Panc1 (cell line): ENCODE measurements around the gene SLC6A11. TPM values are rescaled to one million over a fixed set of nuclear protein-coding genes. Genes with fewer than 3 reads are reported as not detected.

ENCODE experiments used
- ATAC-seq: fragments of 200-7000 bp; cut with Tn5 transposase; 2 replicates; pipeline ENCODE4 v1.9.1; 2020; ENCODE audit warnings: mild to moderate bottlenecking, moderate library complexity
- BruUV-seq: library from RNA; stranded (reverse); fragments of 400-500 nt; replicated peaks from 2 replicates; lab custom pipeline; 2021; lab: Mats Ljungman, UMichigan
- CTCF ChIA-PET: fragments of 300-600 bp; sonication (Branson Sonifier 250); formaldehyde crosslinking; loops from one replicate; lab custom pipeline; 2022; ENCODE audit warnings: antibody characterized with exemption; lab: Charles Lee
- POLR2A ChIA-PET: fragments of 300-600 bp; sonication (Branson Sonifier 250); formaldehyde crosslinking; loops from one replicate; lab custom pipeline; 2022; ENCODE audit warnings: antibody characterized with exemption; lab: Charles Lee
- DNase-seq: peaks from one replicate; pipeline ENCODE4 v3.0.0-alpha.2; 2010; ENCODE audit warnings: low read depth, low spot score
- H3K27ac ChIP-seq: 2 replicates; pipeline ENCODE4 v1.5.1; 2011; ENCODE audit warnings: mild to moderate bottlenecking, low read length, inconsistent platforms
- H3K27me3 ChIP-seq: fragments of 200-500 bp; sonication (Bioruptor generic); 2 replicates; pipeline ENCODE4 v1.6.0; 2014; ENCODE audit warnings: low read length, inconsistent platforms; ENCODE audit not compliant: control insufficient read depth, insufficient read depth
- H3K36me3 ChIP-seq: fragments of 200-500 bp; sonication (Bioruptor generic); 2 replicates; pipeline ENCODE4 v1.5.1; 2014; ENCODE audit warnings: inconsistent platforms, mild to moderate bottlenecking, low read length, moderate library complexity; ENCODE audit not compliant: control insufficient read depth, insufficient read depth
- H3K4me1 ChIP-seq: 2 replicates; pipeline ENCODE4 v1.5.1; 2011; ENCODE audit warnings: inconsistent platforms, mild to moderate bottlenecking, low read length, moderate library complexity; ENCODE audit not compliant: control insufficient read depth, insufficient read depth
- H3K4me3 ChIP-seq, 2 experiments: 2 replicates each; pipeline ENCODE4 v1.5.1; 2011 to 2012; ENCODE audit warnings: low read depth in 2 of 2, low read length in 2 of 2, mild to moderate bottlenecking in 2 of 2, inconsistent platforms in 1 of 2, moderate library complexity in 1 of 2
- H3K9me3 ChIP-seq: fragments of 200-500 bp; sonication (Bioruptor generic); 2 replicates; pipeline ENCODE4 v1.5.1; 2014; ENCODE audit warnings: low read depth, mild to moderate bottlenecking, inconsistent platforms, low read length, moderate library complexity; ENCODE audit not compliant: control insufficient read depth, insufficient read depth
- POLR2AphosphoS5 ChIP-seq: IDR thresholded peaks from 2 replicates; pipeline ENCODE4 v1.6.1; 2012; ENCODE audit warnings: mild to moderate bottlenecking, low read depth, low read length, moderate library complexity
- REST ChIP-seq, 2 experiments: IDR thresholded peaks; 2 replicates each; pipeline ENCODE4 v1.6.1; 2011 to 2012; ENCODE audit warnings: low read depth in 2 of 2, control low read depth in 1 of 2, low read length in 1 of 2, mild to moderate bottlenecking in 1 of 2, moderate library complexity in 1 of 2; ENCODE audit not compliant: insufficient read depth in 1 of 2
- SIN3A ChIP-seq: IDR thresholded peaks from 2 replicates; pipeline ENCODE4 v1.6.1; 2012; ENCODE audit warnings: low read depth, mild to moderate bottlenecking, low read length, moderate library complexity, borderline replicate concordance; ENCODE audit not compliant: insufficient read depth
- TCF7L2 ChIP-seq: IDR thresholded peaks from 2 replicates; pipeline ENCODE4 v1.6.1; 2011; ENCODE audit warnings: mild to moderate bottlenecking, low read depth, low read length, inconsistent platforms
- in situ Hi-C: cut with HindIII; loops from 2 replicates; pipeline ENCODE4 v1.10.0; 2016; ENCODE audit warnings: low sequenced_read_pairs, low pct_unique_long_range_greater_than_20kb
- intact Hi-C: fragments of 100-400 bp; cut with micrococcal nuclease; formaldehyde crosslinking; loops from one replicate; pipeline ENCODE4 v1.10.0; 2022; ENCODE audit not compliant: unreplicated experiment
- total RNA-seq: library from RNA; stranded (reverse); gene quantifications from one replicate; pipeline ENCODE4 v1.2.1, GENCODE V29; 2021; ENCODE audit not compliant: unreplicated experiment
- TF ChIP-seq, protein P1 (sequence below): fragments of 450-650 bp; IDR thresholded peaks from 2 replicates; pipeline ENCODE4 v1.5.1; 2017; ENCODE audit warnings: mild to moderate bottlenecking

SLC6A11 gene
- total RNA-seq, 1 experiment from 2014 or later, result not detected

DNA sequence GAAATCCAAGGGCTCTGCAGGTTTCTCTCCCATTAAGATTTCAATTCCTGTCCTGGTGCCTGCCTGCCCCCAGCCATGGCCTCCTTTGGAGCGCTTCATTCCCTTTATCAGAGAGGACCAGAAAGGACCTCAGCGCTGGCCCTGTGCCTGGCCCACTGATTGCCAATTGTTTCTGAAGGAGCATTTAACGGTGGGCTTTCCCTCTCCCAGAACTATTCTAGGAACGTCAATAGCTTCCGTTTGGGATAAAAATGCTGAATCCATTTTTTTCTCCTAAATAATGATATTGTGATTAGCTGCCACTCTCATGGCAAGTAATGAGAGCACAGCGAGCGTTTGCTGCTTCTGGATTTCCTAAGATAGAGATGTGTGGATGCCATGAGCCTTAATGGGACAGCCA, 164.3 kb downstream of the SLC6A11 start:
- ChIA-PET CTCF (no interaction called here), POLR2A (no interaction called here)
- intact Hi-C loops, result no loop called here
- in situ Hi-C loops, result no loop called here
- ATAC-seq (no peak), DNase-seq (no peak)
- Histone ChIP-seq H3K27me3 (peaks cover 5% of the 10 kb centered on the region), H3K27ac (no peak overlapping the region), H3K36me3 (no peaks in the 10 kb centered on the region), H3K9me3 (no peaks in the 10 kb centered on the region), H3K4me3 (no peak overlapping the region), H3K4me1 (no peaks in the 10 kb centered on the region)
- BruUV-seq, result no TSS peak
- TF ChIP-seq POLR2AphosphoS5, result no peak
- TF ChIP-seq TCF7L2, result no peak
- TF ChIP-seq, protein P1, sequence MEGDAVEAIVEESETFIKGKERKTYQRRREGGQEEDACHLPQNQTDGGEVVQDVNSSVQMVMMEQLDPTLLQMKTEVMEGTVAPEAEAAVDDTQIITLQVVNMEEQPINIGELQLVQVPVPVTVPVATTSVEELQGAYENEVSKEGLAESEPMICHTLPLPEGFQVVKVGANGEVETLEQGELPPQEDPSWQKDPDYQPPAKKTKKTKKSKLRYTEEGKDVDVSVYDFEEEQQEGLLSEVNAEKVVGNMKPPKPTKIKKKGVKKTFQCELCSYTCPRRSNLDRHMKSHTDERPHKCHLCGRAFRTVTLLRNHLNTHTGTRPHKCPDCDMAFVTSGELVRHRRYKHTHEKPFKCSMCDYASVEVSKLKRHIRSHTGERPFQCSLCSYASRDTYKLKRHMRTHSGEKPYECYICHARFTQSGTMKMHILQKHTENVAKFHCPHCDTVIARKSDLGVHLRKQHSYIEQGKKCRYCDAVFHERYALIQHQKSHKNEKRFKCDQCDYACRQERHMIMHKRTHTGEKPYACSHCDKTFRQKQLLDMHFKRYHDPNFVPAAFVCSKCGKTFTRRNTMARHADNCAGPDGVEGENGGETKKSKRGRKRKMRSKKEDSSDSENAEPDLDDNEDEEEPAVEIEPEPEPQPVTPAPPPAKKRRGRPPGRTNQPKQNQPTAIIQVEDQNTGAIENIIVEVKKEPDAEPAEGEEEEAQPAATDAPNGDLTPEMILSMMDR, result no peak
- no peak for TF ChIP-seq SIN3A
- no peak for TF ChIP-seq REST (IDR thresholded peaks at IDR 0.05; ENCODE audit: insufficient read depth in 1 of 2, low read depth in 2 of 2, low read length in 1 of 2)

GRCh38 chr3:10981031-10981430, 165.0 kb downstream of the SLC6A11 start:
- DNase-seq (no peak), ATAC-seq (no peak)
- H3K4me3 ChIP-seq, result no peak overlapping the region
- no peaks in the 10 kb centered on the region for H3K9me3 ChIP-seq
- no peaks in the 10 kb centered on the region for H3K36me3 ChIP-seq
- H3K27ac ChIP-seq, result no peak overlapping the region
- in situ Hi-C loops (no loop called here), intact Hi-C loops (no loop called here)
- POLR2A ChIA-PET, result no interaction called here
- TF ChIP-seq POLR2AphosphoS5 (no peak), REST (IDR thresholded peaks at IDR 0.05; ENCODE audit: insufficient read depth in 1 of 2, low read depth in 2 of 2, low read length in 1 of 2) (no peak), TCF7L2 (no peak)
- TF ChIP-seq, protein P1, result no peak
- H3K4me1 ChIP-seq, result no peaks in the 10 kb centered on the region
- H3K27me3 ChIP-seq, result peaks cover 5% of the 10 kb centered on the region
- BruUV-seq, result no TSS peak
- CTCF ChIA-PET, result no interaction called here
